Activated naive CD4-positive, alpha-beta T cell treated with anti-CD3 and anti-CD28 coated beads, Interleukin-2, amount 10 ng/mL, durations not matched to agents 7 days and 5 days (primary cell): ENCODE results near the gene AP5Z1.

Experiments
- CTCF ChIA-PET: fragments of 350-600 bp; sonication (Branson Sonifier 250); formaldehyde crosslinking; loops from one replicate; lab custom pipeline; 2021; ENCODE audit warnings: antibody characterized with exemption; lab: Charles Lee
- DNase-seq: peaks from one replicate; pipeline ENCODE4 v3.0.0-alpha.2; 2020
- H3K27ac Mint-ChIP-seq: one replicate; pipeline ENCODE4 v1.8.0; 2021; ENCODE audit warnings: mild to moderate bottlenecking, moderate library complexity, mixed read lengths
- H3K27me3 Mint-ChIP-seq: one replicate; pipeline ENCODE4 v1.8.0; 2021; ENCODE audit warnings: mild to moderate bottlenecking, mixed read lengths
- H3K36me3 Mint-ChIP-seq: one replicate; pipeline ENCODE4 v1.8.0; 2021; ENCODE audit warnings: mixed read lengths
- H3K4me1 Mint-ChIP-seq: one replicate; pipeline ENCODE4 v1.8.0; 2021; ENCODE audit warnings: mixed read lengths
- H3K4me3 Mint-ChIP-seq: one replicate; pipeline ENCODE4 v1.8.0; 2021; ENCODE audit warnings: mild to moderate bottlenecking, moderate library complexity, mixed read lengths
- H3K9me3 Mint-ChIP-seq: one replicate; pipeline ENCODE4 v1.8.0; 2021; ENCODE audit warnings: mixed read lengths

The AP5Z1 gene

DNA sequence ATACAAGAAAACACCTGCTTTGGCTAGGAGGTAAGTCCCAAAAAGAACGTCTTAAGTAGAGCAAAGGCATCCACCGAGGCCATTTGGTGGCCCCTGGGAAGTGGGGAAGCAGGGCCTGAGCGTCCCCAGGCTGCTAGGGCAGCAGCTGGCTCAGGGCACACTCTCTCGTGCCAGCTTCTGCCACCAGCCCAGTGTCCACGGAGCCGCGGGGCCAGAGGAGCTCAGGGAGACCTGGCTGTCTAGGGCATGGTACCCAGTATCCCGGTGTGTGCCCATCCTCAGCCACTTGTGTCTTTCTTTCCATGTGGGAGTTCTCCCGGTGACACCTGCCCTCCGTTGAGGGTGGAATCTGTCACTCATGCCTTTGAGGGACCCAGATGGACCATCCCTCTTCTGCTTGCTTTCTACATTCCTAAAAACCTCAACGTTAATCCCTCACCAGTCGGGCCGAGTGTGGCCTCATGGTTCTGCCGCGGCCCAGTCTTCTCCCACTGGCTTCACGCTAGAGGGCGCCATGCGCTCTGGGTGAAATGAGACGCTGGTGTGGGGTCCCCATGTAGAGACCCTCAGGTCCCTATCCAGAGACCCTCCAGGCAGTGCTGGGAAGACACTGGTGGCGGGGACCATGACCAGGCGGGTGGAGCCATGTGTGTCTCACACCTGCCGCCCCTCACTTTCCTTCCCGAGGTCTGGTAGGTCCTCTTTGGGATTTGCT is 9.5 kb upstream of the AP5Z1 start:
- no peak for DNase-seq
- H3K36me3 Mint-ChIP-seq = peaks cover 19% of the 10 kb centered on the region
- H3K27ac Mint-ChIP-seq = no peak overlapping the region

DNA sequence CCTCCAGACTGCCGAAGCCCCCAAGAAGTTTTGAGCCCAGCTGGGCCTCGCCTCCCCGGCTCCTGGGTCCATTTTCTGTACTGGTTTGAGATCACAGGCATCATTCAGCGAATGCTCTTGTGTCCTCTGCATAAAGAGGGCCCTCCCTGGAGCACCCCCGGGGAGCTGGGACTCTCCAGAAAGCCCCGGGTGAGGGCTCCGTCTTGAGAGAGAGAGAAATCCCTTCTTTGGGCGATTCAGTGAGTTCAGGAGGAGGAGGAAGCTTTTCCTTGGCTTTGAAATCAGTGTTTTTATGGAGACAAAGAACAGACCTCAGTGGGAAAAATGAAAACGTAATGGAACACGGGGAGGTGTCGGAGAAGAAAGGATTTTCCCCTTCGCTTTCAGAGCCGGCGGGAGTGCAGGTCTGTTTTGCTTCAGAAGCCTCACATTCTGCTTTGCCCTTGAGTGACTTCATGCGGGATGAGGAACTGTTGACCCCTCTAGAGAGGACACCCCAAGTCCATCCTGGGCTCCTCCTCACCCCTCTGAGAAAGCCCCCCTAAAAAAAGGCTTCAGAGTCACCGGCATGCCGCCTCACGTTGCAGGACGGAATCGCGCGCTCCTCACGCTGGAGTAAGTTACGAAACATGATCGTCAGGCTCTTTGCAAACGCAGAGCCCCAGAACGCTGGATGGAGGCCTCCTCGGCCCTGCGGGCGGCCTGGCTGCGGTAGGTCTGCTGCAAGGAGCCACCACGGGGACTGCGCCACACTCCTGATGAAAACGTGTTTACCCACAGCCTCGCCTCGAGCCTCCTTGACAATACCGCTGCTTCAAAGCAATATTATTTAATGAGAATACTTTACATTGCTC is 8.5 kb upstream of the AP5Z1 start:
- peak overlapping the region; percentile 7 for H3K27ac Mint-ChIP-seq
- no peak overlapping the region for H3K4me3 Mint-ChIP-seq
- no peaks in the 10 kb centered on the region for H3K27me3 Mint-ChIP-seq
- H3K9me3 Mint-ChIP-seq = no peaks in the 10 kb centered on the region
- H3K36me3 Mint-ChIP-seq = peaks cover 14% of the 10 kb centered on the region
- CTCF ChIA-PET = no interaction called here
- no peaks in the 10 kb centered on the region for H3K4me1 Mint-ChIP-seq
- no peak for DNase-seq

More for the DNA sequence above, 9.5 kb upstream of the AP5Z1 start:
- Mint-ChIP-seq H3K4me3 (no peak overlapping the region), H3K4me1 (no peaks in the 10 kb centered on the region), H3K9me3 (no peaks in the 10 kb centered on the region), H3K27me3 (no peaks in the 10 kb centered on the region)
- CTCF ChIA-PET = no interaction called here

GRCh38 chr7:4768597-4769569 is 6.5 kb upstream of the AP5Z1 start:
- Mint-ChIP-seq H3K27ac (no peak overlapping the region), H3K4me3 (no peak overlapping the region), H3K4me1 (peaks cover 3% of the 10 kb centered on the region), H3K36me3 (peaks cover 8% of the 10 kb centered on the region), H3K27me3 (no peaks in the 10 kb centered on the region), H3K9me3 (no peaks in the 10 kb centered on the region)
- no peak for DNase-seq
- CTCF ChIA-PET = no interaction called here

- Mint-ChIP-seq H3K27me3 (no peaks in the 10 kb centered on the region), H3K27ac (peak overlapping the region; percentile 65), H3K36me3 (peaks cover 8% of the 10 kb centered on the region), H3K4me3 (no peak overlapping the region), H3K9me3 (no peaks in the 10 kb centered on the region), H3K4me1 (peaks cover 12% of the 10 kb centered on the region)
- no peak for DNase-seq
- CTCF ChIA-PET = no interaction called here
Measured at GRCh38 chr7:4769761-4770160, 5.7 kb upstream of the AP5Z1 start.

DNA sequence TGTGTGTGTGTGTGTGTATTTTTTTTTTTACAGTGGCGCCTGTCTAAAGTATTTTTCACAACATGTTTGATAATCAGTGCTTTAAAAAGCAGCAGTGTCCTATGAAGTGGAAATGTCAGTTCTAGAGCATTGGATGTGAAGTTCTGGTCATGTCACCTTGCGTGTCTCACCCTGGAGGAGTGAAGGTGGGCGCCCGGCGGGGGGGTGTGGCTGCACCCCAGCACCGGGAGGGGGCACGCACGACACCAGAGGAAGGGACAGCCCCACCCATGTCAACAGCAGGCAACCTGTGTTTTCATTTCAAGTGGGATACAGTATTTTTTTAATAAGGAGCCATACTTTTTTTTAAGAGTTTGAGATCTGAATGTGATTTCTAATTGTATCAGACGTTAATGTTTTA is 4.5 kb upstream of the AP5Z1 start:
- Mint-ChIP-seq H3K4me3 (no peak overlapping the region), H3K4me1 (peaks cover 21% of the 10 kb centered on the region), H3K27ac (no peak overlapping the region), H3K27me3 (no peaks in the 10 kb centered on the region), H3K36me3 (peaks cover 11% of the 10 kb centered on the region), H3K9me3 (no peaks in the 10 kb centered on the region)
- DNase-seq = no peak
- CTCF ChIA-PET = no interaction called here

- Mint-ChIP-seq H3K4me3 (no peak overlapping the region), H3K27ac (no peak overlapping the region), H3K4me1 (peaks cover 27% of the 10 kb centered on the region), H3K36me3 (peaks cover 11% of the 10 kb centered on the region), H3K9me3 (no peaks in the 10 kb centered on the region), H3K27me3 (no peaks in the 10 kb centered on the region)
- CTCF ChIA-PET = no interaction called here
- no peak for DNase-seq
Measured at GRCh38 chr7:4771737-4772136, 3.7 kb upstream of the AP5Z1 start.

DNA sequence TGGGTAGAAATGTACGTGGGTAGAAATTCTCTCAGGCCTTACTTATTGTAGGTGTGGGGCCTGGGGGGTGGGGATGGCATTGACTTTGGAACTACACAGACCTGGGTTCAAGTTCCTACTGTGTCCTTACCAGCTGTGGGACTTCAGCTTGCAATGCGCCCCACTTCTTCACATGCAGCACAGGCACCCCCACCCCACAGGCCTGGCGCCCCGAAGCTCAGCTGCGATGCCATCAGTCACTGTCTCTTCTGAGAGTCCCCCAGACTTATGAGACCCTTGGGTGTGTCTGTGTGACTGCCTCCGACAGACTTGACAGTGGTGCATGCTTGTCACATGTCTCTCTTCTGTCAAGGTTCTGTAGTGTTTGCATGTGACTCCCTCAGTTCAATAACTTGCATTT is 3.1 kb upstream of the AP5Z1 start:
- CTCF ChIA-PET = interaction anchor here (0.6 kb wide), 1 partner anchor 17 kb away, joined by 3 read pairs; no protein-coding TSS in a partner anchor
- DNase-seq = no peak
- Mint-ChIP-seq H3K27me3 (no peaks in the 10 kb centered on the region), H3K36me3 (peaks cover 13% of the 10 kb centered on the region), H3K4me1 (peaks cover 31% of the 10 kb centered on the region), H3K9me3 (no peaks in the 10 kb centered on the region), H3K27ac (no peak overlapping the region), H3K4me3 (no peak overlapping the region)

DNA sequence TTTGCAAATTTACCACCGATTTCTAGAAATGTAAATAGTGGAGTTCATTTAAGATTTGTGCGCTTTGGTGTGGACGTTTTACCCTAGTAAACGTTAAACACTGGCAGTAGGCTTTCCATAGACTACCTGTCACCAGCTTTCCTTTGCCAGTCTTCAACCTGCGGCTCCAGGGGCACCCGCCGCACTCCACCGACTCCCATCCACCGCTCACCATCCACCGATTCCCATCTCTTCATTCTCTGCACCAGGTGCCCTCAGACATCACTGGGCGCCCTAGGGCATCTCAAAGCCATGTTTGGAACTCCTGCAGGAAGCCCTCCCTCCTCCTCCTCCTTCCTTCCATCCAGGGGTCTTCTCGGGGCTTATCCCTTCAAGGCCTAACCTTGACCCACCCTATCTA is 1.4 kb upstream of the AP5Z1 start:
- CTCF ChIA-PET = no interaction called here
- Mint-ChIP-seq H3K4me3 (peak overlapping the region; percentile 100), H3K36me3 (peaks cover 24% of the 10 kb centered on the region), H3K27ac (peak overlapping the region; percentile 99), H3K4me1 (peaks cover 43% of the 10 kb centered on the region), H3K27me3 (no peaks in the 10 kb centered on the region), H3K9me3 (no peaks in the 10 kb centered on the region)
- DNase-seq = no peak

- H3K27ac Mint-ChIP-seq = peak overlapping the region; percentile 99
Measured at GRCh38 chr7:4774658-4775249, 669 bp upstream of the AP5Z1 start.

GRCh38 chr7:4775848-4776623 is 613 bp downstream of the AP5Z1 start:
- Mint-ChIP-seq H3K9me3 (no peaks in the 10 kb centered on the region), H3K27me3 (no peaks in the 10 kb centered on the region), H3K4me1 (peaks cover 43% of the 10 kb centered on the region), H3K4me3 (peak overlapping the region; percentile 100), H3K27ac (peak overlapping the region; percentile 99), H3K36me3 (peaks cover 31% of the 10 kb centered on the region)
- DNase-seq = peak; percentile 71
- CTCF ChIA-PET = interaction anchor here (0.8 to 3.4 kb wide), 5 partner anchors 16 to 198 kb away, joined by 3 to 13 read pairs (median 3); no protein-coding TSS in a partner anchor

More at GRCh38 chr7:4774658-4775249, 669 bp upstream of the AP5Z1 start:
- no peaks in the 10 kb centered on the region for H3K9me3 Mint-ChIP-seq
- H3K4me1 Mint-ChIP-seq = peaks cover 43% of the 10 kb centered on the region
- DNase-seq = no peak
- H3K36me3 Mint-ChIP-seq = peaks cover 25% of the 10 kb centered on the region
- H3K27me3 Mint-ChIP-seq = no peaks in the 10 kb centered on the region
- CTCF ChIA-PET = interaction anchor here (1.2 to 3.4 kb wide), 3 partner anchors 18 to 199 kb away, joined by 3 to 13 read pairs (median 3); no protein-coding TSS in a partner anchor
- H3K4me3 Mint-ChIP-seq = peak overlapping the region; percentile 100

GRCh38 chr7:4779118-4779517 is 3.7 kb downstream of the AP5Z1 start:
- CTCF ChIA-PET = no interaction called here
- DNase-seq = no peak
- H3K27me3 Mint-ChIP-seq = no peaks in the 10 kb centered on the region
- no peaks in the 10 kb centered on the region for H3K9me3 Mint-ChIP-seq
- H3K27ac Mint-ChIP-seq = no peak overlapping the region
- peaks cover 38% of the 10 kb centered on the region for H3K4me1 Mint-ChIP-seq
- H3K36me3 Mint-ChIP-seq = peaks cover 42% of the 10 kb centered on the region
- no peak overlapping the region for H3K4me3 Mint-ChIP-seq

GRCh38 chr7:4781366-4782069 is 6.1 kb downstream of the AP5Z1 start:
- Mint-ChIP-seq H3K27me3 (no peaks in the 10 kb centered on the region), H3K27ac (no peak overlapping the region), H3K4me3 (no peak overlapping the region), H3K9me3 (no peaks in the 10 kb centered on the region), H3K36me3 (peaks cover 39% of the 10 kb centered on the region), H3K4me1 (peaks cover 18% of the 10 kb centered on the region)
- CTCF ChIA-PET = interaction anchor here (1.3 kb wide), 1 partner anchor 10 kb away, joined by 5 read pairs; no protein-coding TSS in a partner anchor
- DNase-seq = no peak
